AML-193 (cell line): ENCODE results near the gene GUK1.

Experiments used
- DNase-seq, 2 experiments: peaks; one replicate each; lab custom pipeline; 2025; lab: John Stamatoyannopoulos, UW

Gene GUK1, protein sequence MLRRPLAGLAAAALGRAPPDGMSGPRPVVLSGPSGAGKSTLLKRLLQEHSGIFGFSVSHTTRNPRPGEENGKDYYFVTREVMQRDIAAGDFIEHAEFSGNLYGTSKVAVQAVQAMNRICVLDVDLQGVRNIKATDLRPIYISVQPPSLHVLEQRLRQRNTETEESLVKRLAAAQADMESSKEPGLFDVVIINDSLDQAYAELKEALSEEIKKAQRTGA

DNA sequence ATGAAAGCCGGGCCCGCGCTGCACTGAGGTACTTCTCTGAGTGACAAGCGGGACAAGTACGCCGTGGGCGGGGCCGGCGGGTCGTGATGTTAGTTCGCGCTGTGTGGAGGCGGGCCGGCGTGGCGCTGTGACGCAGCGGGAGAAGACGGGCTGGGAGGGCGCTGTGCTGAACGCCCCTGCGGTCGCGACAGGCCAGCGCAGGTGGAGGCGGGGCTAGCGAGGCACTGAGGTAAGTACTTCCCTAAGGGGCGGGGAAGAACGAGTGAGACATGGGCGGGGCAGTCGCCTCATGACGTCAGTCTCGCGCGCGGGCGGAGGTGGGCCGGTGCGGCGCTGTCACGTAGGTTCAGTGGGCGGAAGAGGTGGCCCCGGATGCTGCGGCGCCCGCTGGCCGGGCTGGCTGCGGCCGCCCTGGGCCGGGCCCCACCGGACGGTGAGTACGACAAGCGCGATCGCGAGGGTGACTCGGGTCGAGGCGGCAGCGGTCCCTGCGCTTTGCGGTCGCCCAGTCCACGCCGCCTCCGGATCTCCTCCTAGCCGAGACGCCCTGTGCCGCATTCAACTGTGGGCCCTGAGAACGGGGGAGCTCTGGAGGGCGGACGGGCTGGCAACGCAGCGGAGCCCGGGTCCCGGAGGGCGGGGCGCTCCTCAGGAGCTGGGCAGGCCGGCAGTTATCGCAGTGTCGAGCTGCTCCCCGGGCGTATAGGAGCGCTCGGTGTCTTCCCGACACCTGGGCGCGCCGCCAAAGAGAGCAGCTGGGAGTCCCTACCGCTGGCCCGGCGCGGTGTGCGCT, at the start of gene GUK1:
Gene GUK1 (plus strand): TSS at position 349 of the 793 bp plus-strand sequence. CDS start 24 bp downstream, at position 373.
- peak; percentile 98 to 99 for DNase-seq

DNA sequence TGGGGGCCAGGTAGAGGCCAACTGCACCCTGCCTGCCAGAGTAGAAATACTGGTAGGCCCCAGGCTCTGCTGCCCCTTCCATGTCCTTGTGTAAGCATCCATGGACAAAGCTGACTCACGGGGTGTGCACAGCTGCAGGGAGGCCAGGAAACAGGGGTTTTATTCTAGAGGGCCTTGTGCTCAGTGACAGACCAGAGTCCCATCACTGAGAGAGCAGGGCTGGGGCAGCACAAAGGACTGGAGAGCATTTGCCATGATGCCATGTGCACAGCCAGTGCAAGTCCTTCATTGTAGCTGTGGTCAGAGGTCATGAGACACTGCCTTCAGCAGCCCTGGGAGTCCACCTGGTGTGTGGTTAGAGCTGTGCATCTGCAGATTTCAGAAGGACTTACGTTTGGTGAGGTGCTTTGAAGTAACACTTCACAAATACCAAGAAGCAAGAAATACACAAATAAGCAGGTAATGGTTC, 49.4 kb upstream of the GUK1 start:
- DNase-seq = no peak

DNA sequence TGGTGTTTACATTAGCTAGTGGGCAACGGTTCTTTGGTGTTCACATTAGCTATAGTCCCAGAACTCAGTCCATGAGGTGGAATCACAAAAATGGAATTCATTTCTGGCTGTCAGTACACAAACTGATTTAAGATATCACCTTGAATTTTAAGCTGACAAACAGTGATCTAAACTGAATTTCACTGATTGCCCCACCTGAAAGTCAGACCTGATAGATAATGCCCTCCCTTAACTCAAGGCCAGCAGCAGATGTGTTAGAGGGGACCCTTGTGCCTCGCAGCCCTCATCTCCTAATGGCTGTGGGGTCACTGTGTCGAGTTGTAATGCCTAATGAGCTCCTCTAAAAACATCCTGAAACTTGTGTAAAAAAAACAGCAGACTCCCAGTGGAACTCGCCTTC, 49.0 kb upstream of the GUK1 start:
- DNase-seq = no peak

DNA sequence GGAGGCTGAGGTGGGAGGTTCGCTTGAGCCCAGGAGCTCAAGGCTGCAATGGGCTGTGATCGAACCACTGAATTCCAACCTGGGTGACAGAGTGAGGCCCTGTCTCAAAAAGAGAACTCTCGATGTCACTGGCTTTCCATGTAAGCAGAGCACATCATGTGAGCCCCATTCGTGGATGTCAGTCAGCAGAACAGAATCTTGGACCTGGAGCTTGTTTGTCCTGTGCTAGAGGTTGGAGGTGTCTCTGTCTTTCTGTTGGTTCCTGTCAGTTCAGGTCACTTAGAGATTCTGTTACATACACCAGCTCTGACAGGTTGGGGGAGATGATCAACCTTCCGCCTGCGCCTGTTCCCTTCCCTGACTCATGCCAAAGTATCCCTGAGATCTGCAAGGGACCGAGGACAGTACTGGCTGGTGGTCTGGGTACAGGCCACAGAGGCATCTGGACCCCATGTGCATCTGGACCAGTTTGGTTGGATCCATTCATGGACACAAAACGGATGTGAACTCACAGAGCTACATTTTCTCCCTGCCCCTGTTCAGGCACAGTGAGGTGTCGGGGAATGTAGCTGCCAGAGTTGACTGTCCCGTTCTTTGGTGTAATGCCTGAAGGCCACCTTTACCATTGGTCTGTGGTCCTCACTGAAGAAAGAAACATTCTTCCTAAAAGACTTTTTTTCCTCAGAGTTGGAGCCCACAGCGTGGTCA, 47.6 kb upstream of the GUK1 start:
- no peak for DNase-seq

DNA sequence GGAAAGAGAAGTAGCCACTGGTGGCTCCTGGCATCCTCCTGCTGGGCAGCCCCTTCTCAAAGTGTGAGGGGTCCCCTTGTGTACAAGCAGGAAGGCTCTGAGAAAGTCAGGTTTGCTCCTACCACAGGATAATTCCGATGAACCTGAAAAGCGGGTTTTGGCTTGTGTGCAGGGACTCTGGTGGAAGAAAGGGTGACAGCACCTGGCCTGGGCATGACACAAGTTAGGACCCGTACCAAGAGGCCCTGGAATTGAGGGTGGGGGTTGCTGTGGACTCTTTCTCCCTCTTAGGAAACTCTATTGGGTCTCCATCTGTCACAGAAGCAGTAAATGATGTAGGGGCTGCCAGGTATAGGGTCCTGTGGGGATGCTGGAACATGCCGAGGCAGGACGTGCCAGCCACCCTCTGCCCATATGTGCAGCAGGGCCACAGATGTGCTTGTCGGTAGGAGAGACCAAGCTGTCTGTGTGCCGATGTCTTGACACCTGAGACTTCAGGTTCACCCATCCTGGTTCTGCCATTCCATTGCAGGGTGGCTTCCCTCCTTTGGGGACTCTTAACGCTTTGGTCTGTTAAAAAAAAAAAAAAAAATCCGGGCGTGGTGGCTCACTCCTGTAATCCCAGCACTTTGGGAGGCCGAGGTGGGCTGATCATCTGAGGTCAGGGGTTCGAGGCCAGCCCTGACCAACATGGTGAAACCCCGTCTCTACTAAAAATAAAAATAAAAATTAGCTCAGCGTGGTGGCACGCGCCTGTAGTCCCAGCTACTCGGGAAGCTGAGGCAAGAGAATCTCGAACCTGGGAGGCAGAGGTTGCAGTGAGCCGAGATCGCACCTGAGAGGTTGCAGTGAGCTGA, 46.8 kb upstream of the GUK1 start:
- no peak for DNase-seq

DNA sequence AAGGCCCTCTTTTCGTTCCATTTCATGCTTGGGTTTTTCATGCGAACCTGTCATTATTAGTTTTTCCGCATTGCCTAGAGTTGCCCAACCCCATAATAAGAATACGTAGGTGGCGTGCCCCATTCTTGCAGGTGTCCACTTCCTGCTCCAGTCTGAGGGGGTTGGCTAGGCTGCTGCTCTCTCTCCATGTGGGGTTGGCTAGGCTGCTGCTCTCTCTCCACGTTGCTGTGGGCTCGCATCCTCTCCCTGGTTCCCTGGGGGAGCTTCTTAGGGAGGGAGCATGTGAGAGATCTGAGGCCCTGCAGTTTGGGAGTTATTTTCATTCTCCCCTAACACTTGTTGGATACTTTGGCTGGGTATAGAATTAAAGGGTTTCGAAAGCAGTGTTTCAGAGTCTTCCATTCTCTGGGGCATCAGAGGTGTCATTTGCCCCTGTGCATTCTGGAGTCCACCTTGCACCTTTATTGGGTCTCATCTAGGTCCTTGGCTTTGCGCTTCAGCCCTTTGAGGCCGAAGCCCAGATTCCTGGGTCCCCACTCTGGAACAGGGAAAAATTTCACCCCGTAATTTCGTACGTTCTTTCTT, 45.6 kb upstream of the GUK1 start:
- no peak for DNase-seq

DNA sequence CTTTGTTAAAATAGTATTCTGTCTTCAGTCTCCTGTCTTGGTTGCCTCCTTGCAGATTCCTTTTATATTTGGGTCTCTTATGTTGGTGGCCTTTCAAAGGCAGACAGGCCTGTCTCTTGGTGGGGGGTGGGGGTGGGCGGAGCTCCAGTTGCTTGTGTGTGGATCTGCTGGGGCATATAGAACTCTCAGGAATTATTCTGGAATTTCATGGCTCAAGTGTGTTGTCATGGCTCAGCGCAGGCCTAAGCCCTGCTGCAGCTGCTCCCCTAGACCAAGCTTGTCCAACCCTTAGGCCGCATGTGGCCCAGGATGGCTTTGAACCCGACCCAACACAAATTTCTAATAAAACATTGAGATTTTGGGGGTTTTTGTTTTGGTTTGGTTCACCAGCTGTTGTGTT, 44.9 kb upstream of the GUK1 start:
- no peak for DNase-seq

DNA sequence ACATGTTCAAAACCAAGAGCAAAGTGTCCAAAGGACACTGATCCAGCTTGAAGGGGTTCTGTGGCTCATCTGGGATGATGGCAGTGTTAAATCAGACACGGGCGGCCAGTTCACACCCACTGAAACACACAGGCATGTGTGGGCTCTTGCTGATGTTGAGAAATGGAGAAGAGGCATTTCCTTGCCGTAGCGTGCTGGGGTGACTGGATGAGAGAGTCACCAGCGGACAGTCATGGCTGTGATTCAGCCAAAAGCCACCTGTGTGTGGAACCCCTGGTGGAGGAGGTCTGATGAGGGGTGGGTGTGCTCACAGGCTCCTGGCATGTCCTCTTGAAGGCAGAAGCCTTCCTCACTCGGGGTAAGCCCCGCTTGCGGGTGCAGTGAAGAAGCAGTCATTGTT, 44.1 kb upstream of the GUK1 start:
- no peak for DNase-seq

DNA sequence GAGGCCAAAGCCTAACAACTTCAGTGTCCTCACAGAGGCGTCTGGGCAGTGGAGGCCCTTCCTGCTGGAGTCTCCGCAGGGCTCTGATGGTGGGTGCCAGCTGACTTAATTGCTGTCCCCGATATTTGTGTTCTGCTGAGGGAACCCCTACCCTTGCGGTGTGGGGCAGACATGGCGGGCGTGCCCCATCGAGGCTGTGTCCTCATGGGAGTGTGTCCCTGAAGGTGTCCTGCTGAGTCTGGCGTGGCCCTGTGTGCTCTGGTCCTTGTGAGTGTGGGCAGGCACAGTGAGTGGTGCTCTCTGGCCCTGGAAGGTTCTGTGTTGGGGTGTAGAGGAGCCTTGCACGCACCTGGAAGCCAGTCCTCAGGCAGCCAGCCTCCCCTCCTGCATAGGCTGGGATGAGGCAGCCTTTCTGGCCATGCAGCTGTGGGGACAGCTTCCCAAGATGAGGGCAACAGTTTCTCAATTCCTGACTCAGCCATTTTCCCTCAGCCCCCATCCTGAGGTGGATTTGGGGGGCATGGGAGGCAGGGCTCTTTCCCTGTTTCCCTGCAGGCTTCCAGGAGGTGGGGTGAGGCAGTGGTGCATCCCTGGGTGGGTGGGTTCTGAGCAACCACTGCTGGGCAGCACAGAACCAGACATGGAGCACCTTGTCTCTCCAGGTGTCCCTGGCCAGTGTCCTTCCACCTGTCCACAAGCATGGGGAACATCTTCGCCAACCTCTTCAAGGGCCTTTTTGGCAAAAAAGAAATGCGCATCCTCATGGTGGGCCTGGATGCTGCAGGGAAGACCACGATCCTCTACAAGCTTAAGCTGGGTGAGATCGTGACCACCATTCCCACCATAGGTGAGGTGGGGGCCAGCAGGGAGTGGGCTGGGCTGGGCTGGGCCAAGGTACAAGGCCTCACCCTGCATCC, 43.4 kb upstream of the GUK1 start:
- DNase-seq = no peak

DNA sequence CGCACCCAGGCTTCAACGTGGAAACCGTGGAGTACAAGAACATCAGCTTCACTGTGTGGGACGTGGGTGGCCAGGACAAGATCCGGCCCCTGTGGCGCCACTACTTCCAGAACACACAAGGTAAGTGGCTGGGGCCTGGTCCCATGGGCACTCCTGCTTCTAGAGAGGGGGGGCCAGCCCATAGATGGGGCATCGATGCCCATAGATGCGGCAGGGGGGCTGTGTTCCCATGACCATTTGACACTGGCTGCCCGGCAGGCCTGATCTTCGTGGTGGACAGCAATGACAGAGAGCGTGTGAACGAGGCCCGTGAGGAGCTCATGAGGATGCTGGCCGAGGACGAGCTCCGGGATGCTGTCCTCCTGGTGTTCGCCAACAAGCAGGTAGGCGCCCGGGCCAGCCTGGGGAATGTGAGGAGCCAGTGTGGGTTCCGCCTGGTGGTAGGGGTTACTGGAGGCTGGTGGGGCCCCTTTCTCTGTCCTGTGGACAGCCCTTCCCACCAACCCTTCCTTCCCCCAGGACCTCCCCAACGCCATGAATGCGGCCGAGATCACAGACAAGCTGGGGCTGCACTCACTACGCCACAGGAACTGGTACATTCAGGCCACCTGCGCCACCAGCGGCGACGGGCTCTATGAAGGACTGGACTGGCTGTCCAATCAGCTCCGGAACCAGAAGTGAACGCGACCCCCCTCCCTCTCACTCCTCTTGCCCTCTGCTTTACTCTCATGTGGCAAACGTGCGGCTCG, 42.6 kb upstream of the GUK1 start:
- DNase-seq = no peak

DNA sequence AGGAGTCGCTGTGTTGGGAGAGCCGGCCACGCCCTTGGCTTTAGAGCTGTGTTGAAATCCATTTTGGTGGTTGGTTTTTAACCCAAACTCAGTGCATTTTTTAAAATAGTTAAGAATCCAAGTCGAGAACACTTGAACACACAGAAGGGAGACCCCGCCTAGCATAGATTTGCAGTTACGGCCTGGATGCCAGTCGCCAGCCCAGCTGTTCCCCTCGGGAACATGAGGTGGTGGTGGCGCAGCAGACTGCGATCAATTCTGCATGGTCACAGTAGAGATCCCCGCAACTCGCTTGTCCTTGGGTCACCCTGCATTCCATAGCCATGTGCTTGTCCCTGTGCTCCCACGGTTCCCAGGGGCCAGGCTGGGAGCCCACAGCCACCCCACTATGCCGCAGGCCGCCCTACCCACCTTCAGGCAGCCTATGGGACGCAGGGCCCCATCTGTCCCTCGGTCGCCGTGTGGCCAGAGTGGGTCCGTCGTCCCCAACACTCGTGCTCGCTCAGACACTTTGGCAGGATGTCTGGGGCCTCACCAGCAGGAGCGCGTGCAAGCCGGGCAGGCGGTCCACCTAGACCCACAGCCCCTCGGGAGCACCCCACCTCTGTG, 41.7 kb upstream of the GUK1 start:
- no peak for DNase-seq

DNA sequence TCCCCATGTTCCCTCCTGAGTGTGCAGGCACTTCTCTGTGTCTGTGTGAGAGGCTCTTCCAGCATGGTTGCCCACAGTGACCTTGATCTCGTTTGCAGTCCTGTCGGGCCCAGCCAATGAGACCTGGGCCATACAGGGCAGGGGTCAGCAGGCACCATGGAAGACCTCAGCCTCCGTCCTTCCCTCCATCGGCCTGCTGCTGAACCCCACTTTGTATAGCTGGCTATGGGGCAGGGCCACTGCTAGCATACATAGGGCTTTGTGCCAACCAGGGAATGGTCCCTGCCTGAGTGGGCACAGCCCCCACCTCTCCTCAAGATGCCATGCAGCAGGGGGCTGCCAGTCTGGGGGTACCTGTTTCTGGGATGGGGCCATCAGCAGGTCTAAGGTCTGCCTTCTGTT, 40.7 kb upstream of the GUK1 start:
- no peak for DNase-seq

DNA sequence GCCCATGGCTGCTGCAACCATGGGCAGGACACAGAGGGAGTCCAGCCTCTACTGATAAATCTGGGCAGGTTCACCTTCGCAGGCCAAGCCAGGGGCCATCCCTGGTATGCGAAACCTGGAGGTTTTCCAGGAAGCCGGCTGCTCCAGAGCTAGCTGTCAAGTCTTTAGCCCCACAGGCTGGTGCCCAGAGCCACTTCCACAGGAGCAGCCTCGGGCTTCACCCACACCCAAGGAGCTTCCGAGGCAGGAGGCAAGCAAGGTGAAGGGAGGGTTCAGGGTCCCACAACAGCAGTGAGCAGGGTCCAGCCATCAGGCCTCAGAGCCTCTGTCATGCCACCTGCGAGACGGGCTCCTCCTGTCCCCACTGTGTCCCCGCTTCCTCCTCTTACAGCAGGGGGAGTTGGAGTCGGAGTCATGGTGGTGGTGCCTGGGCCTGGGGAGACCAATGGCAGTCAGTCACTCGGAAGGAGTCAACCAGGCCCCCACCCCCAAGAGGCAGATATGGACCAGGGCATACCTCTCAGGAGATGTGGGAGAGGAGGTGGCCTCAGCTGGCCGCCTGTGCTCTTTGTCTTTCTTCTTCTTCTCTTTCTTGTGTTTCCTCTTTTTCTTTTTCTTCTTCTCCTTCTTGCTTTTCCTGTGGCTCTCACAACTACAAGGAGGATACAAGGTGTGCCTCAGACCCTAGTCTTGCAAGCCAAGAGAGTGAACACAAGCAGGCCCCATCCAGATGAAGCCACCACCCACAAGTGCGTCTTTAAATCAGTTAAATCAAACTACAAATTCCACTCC, 39.1 kb upstream of the GUK1 start:
- no peak for DNase-seq

DNA sequence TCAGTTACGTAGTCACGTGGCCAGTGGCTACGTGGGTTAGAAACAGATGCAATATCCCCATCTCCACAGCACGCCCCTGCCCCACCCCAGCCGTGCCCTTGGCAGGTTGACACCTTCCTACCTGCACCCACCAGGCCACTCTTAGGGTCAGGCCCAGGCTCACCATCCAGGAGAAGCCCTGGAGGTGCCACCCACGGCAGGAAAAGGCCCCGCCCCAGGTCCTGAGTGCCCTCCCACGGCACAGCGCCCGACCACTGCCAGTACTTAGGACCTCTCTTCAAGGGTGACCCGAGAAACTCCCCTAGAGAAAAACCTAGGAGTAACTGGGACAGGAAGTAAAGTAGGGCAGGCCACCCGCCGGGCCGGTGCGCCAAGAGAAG, 38.5 kb upstream of the GUK1 start:
- no peak for DNase-seq

DNA sequence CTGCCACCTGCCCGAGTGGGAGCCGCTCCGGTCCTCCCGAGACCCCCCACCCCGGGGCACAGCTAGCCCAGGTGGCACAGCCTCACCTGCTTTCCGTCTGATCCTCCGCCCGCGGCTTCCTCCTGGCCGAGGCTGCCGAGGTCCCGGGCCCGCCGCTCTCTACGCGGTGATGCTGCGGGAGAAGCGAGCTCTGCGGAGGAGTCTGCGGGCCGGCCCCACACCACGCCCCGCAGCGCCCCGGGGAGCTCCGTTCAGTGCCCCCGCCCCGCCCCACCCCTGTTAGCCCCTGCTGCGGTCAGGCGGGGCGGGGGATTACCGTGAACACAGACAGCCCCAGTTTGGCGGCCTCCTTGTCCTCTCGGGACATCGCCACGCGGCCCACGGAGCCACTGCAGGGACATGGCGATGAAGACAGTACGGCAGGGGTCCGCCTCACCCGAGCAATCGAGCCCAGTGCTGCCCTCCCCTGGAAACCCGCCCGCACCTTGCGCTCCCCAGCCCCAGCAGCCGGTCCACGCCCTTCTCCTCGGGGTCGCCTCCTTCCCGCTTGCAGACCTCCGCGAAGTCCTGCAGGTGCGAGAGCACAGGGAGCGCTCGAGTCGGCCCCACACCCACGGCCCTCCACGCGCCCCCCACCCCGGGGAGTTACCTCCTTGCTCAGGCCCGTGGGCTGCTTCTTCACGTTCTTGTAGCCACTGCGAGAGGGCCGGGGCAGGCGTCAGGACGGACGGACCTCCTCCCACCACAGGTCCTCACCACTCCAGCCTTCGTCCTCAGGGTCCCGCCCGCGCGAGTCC, 37.9 kb upstream of the GUK1 start:
- no peak for DNase-seq

DNA sequence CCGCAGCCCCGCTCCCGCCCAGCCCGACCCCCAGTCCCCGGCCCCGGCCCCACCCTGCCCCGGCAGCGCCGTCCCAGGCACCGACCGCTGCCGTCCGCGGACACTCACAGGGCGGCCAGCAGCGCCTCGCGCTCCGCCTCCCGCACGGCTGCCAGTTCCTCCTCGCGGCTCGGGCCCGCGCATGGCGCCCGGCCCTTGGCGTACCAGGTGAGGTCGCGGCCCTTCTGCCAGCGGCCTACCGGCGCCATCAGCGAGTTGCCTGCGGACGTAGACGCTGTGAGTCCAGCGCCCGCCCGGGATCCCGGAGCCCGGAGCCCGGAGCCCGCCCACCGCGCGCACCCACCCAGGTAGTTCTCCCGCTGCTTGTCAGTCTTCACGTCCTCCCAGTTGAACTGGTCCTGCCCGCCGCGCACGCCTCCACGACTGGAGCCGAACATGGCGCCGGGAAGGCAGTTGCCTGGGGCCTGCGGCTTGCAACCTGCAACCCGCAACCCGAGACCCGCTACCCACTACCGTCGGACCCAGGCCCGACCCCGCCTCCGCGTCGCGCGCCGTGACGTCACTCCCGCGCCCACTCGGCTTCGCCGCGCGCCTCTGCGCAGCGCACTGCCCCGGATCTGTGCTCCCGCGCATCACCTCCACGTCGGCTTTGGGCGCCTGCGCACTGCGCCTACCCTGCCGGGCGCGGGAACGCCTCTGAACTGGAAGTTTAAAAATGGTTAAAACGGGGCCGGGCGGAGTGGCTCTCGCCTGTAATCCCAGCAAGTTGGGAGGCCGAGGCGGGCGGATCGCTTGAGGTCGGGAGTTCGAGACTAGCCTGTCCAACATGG, 37.1 kb upstream of the GUK1 start, which contains the start of gene C1orf35:
Gene C1orf35 (minus strand): TSS at position 535 of the 830 bp plus-strand sequence. CDS start 98 bp downstream, at position 437.
- DNase-seq = peak; percentile 75 to 89
